ENCODE results near the gene AGAP2. TPM values are rescaled to one million over a fixed set of nuclear protein-coding genes. Genes with fewer than 3 reads are reported as not detected.

AGAP2 gene
- total and polyA plus RNA-seq, 9 of the 15 experiments (the other 6 are each of a cell fraction or from before 2014, with no cell fraction given), result 0.04 to 0.77 (median 0.28) TPM; not detected in 1

- TF ChIP-seq ZBTB2 (IDR thresholded peaks at IDR 0.05) (0 out of 2 replicates have a peak, but pooled peaks have one; percentile 20), YY1 (IDR thresholded peaks at IDR 0.05; ENCODE audit: borderline replicate concordance in 1 of 3, control insufficient read depth in 1 of 3, extremely low read depth in 1 of 3, insufficient read depth in 3 of 3, insufficient read length in 1 of 3, insufficient replicate concordance in 2 of 3, low read depth in 1 of 3, low read length in 2 of 3) (peak in 2 of 3 experiments; percentile 71 to 79), BHLHE40 (IDR thresholded peaks at IDR 0.05; ENCODE audit: low read length) (0 out of 2 replicates have a peak, but pooled peaks have one; percentile 41), MTF1 (CRISPR knock-in tag; IDR thresholded peaks at IDR 0.05; ENCODE audit: borderline replicate concordance) (no peak), MAZ (CRISPR knock-in tag; conservative IDR thresholded peaks at IDR 0.05 in 1 of 2, IDR thresholded peaks at IDR 0.05 in 1 of 2) (peak in 1 of 2 experiments; percentile 60; a peak in 1 of 4 replicates), CXXC5 (CRISPR knock-in tag; IDR thresholded peaks at IDR 0.05) (peak; percentile 44), NRF1 (conservative IDR thresholded peaks at IDR 0.05 in 1 of 2, IDR thresholded peaks at IDR 0.05 in 1 of 2) (peak; percentile 26 to 47; a peak in 2 of 4 replicates), MTA3 (IDR thresholded peaks at IDR 0.05; ENCODE audit: borderline replicate concordance) (peak; percentile 60; the same call in 1 of the 2 replicates), PCBP1 (IDR thresholded peaks at IDR 0.05; ENCODE audit: low read depth, low read length, poor library complexity, severe bottlenecking) (no peak), KDM4B (IDR thresholded peaks at IDR 0.05; ENCODE audit: borderline replicate concordance in 2 of 2, low read depth in 1 of 2) (peak in 1 of 2 experiments; percentile 52; a peak in 1 of 4 replicates), RB1 (IDR thresholded peaks at IDR 0.05; ENCODE audit: low read depth) (peak; percentile 34; the same call in 1 of the 2 replicates), JUN (IDR thresholded peaks at IDR 0.05; ENCODE audit: borderline replicate concordance, low read depth, low read length) (0 out of 2 replicates have a peak, but pooled peaks have one; percentile 7), JUN (CRISPR knock-in tag; IDR thresholded peaks at IDR 0.05; ENCODE audit: borderline replicate concordance) (no peak)
Measured at GRCh38 chr12:57756406-57757341, 18.1 kb upstream of the AGAP2 start (continued).
